NCI-H524 (cell line): ENCODE data around the gene FBLN1.
"Not testable (repeated sequence)": the region's sequence is repeated elsewhere in the genome, so short reads cannot be mapped to it uniquely, and the experiment has no call there.

Experiments
- DNase-seq, 2 experiments: peaks; one replicate each; lab custom pipeline; 2025; lab: John Stamatoyannopoulos, UW

FBLN1 gene

GRCh38 chr22:45585946-45586540 is 83.4 kb downstream of the FBLN1 start:
- DNase-seq, result no peak

DNA sequence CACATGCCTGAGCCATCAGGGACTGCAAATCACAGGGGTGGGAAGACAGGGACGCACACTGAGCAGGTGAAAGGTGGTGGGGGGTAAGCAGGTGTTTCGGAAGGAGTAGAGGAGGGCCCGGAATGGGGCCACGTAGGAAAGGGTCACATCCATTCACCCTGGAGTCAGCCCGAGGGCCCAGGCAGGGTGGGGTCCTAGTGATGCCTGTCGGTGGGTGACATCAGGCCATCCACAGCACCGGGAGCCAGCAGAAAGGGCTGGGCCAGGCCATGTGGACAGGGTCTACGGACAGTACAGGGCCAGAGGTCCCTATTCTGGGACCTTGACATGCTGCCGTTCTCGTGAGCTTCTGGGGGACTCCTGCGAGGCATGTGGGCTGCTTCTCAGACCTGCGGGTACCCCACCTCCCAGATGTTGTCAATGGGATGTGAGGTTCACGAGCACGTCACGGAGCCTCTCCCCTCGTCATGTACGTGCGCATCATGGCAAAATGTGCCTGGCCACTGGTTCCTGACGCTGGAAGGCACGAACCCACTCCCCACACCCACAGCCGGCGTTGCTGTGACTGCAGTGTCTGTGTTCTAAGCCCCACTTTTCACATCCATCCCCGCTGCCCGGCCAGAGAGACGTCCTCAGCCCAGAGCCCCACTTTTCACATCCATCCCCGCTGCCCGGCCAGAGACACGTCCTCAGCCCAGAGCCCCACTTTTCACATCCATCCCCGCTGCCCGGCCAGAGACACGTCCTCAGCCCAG is 84.1 kb downstream of the FBLN1 start:
- no peak for DNase-seq

GRCh38 chr22:45587638-45588505 is 85.2 kb downstream of the FBLN1 start:
- no peak for DNase-seq

GRCh38 chr22:45589556-45589955 is 86.9 kb downstream of the FBLN1 start:
- DNase-seq, result no peak

DNA sequence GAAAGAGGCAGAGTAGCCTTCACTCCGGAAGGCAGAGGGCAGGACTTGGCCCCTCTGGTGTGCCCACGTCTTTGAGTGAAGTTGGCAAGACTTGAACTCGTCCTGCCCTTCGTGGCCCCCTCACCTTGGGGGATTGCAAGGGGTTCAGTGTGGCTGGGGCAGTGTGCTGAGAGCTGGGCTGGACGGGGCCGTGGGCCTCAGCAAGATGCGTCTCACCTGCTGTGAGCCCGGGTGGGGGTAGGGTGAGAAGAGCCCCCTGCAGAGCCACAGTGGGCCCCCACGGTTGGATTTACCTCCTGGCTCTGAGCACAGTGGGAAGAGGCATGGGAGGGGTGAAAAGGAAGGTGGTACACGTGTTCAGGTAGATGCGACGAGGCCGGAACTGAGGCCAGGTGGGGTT is 87.6 kb downstream of the FBLN1 start:
- no peak for DNase-seq

- DNase-seq, result not testable (repeated sequence)
Measured at GRCh38 chr22:45591633-45592213, 89.0 kb downstream of the FBLN1 start.

DNA sequence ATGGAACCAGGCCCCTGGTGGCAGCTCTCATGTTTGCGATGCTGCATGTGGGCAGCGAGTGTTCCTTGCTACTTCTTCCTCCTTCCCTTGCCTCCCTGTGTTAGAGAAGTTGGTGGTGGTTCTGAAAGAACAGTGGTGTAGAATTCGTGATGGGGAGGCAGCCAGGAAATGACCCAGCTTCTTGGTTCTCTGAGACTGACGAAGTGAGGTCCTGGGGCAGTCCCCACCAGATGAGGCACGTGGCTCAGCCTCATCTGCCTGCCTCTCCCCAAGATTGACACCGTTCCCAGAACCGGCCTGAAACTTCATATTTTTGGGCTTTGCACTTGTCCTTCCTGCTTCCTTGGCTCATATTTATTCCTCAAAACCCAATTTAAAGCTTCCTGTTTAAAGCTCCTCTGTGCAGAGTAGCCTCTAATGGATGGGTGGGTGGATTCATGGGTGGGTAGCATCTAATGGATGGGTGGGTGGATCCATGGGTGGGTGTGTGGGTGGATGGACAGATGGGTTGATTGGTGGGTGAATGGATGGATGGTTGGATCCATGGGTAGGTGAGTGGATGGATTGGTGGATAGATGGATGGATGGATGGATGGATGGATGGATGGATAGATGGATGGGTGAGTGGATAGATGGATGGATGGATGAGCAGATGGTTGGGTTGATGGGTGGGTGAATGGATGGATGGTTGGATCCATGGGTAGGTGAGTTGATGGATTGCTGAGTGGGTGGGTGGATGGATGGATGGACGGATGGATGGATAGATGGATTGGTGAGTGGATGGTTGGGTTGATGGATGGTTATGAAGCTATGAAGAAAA is 91.6 kb downstream of the FBLN1 start:
- no peak for DNase-seq

- DNase-seq, result no peak
Measured at GRCh38 chr22:45597460-45598192, 94.9 kb downstream of the FBLN1 start.

DNA sequence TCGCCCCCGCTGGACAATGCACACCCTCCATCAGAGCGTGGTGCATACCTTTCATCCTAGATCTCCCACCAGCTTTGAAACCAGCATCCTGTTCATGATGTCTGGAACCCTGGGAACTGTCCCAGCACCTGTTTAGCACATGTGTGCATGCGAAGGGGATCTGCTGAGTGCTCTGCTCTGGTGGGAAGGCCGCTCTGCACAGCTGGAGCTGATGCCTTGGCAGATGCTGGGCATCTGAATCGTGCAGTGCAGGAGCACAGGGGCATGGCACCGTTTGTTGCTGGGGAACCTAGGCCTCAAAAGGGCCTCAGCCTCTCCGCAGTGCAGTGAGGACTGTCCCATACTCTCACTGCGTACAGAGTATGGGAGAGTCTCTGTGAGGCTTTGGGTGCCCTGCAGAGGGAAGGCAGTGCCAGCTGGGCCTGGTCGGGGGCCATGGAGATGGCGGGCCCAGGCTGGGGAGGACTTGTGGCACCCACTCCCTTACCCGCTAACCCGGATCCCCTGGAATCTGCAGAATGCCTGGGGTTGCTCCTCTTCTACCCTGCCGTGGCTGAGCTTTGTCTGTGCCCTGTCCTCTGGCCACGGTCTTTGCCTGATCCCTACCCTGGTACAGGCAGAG is 96.0 kb downstream of the FBLN1 start:
- no peak for DNase-seq

- no peak for DNase-seq
Measured at GRCh38 chr22:45599836-45600577, 97.3 kb downstream of the FBLN1 start.

- DNase-seq, result no peak
Measured at GRCh38 chr22:45600790-45601730, 98.4 kb downstream of the FBLN1 start.

DNA sequence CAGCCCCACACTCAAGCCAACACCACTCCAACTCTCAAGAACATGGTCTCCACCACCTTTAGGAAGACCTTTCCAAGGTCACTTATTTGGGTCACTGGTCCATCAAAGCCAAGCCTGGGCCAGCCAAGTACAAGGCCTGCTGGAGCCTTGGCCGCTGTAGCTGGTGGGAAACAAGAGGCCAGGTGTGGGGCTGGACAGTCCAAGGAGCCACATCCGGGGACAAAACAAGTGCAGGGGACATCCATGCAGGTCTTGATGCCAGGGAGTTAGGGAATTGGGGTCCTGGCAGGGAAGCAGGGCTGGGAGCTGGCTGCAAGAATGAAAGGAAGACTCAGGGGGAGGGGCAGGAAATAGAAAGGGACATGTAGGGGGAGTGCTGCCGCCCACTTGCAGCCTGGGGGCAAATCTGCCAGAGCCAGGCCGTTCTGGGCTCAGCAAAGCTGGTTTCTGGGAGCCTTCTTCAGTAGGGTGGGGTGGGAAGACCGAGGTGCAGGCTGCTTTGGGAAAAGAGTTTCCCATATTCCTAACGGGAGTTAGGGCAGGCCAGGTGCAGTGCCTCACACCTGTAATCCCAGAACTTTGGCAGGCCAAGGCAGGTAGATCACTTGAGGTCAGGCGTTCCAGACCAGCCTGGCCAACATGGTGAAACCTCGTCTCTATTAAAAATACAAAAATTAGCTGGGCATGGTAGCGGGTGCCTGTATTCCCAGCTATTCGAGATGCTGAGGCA is 99.5 kb downstream of the FBLN1 start:
- DNase-seq, result no peak

DNA sequence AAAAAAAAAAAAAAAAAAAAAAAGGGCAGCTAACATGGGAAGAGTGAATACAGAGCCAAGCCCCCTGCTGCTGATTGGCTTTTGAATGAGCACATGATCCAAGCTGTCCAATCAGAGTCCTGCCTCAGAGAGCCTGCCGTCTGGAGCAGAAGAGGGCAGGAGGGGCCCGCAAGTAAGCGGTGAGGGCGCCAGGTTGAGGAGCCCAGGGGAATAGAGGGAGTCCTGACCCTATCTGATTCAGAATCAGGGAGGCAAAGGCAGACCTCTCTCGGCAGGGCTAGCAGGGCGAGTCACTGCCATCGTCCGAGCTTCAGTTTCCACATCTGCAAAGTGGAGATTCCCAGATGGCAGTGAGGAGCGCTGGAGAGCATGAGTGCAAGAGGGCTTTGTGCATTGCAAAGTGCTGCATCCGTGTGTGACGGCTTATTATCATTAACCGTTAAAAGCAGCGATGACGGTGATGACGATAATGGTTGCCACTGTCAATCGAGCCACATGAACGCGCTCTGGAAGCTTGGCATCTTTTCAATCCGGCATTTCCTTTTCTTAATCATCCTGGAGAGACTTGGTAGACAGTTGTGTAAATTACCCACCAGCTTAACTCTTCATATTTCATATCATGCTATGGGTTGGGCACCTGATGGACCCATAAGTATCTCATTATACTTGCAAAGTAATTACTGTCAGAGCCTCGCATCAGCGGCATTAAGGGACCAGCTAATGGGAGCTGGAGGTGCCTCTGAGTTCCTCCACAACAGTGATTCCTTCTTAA is 100.3 kb downstream of the FBLN1 start:
- DNase-seq, result peak; percentile 83 to 94

DNA sequence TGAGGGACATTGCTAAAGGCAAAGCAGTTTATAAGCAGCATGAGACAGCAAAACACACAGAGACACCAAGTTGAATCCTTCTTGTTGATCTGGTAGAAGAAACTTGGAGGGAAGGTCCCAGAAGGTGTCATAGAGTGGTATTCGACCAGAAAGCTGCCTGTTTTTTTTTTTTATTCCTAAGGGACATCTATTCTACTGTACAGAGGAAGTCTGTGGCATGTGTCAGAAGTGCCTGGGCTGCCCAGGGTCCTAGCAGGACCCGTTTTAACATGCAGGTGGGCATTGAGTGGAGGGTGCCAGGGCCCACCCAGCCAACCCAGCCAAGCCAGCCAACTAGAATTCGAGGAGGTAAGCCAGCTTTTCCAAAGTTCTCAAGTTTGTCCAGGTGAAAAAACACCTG is 100.9 kb downstream of the FBLN1 start:
- no peak for DNase-seq

- DNase-seq, result not testable (repeated sequence)
Measured at GRCh38 chr22:45608045-45608444, 105.4 kb downstream of the FBLN1 start.

GRCh38 chr22:45608763-45609180 is 106.1 kb downstream of the FBLN1 start:
- no peak for DNase-seq

GRCh38 chr22:45612451-45612901 is 109.8 kb downstream of the FBLN1 start:
- no peak for DNase-seq
